Fibroblast of lung (primary cell): Measurements from ENCODE around the gene WDR35. TPM values are rescaled to one million over a fixed set of nuclear protein-coding genes. Genes with fewer than 3 reads are reported as not detected.

ENCODE experiments used
- DNase-seq, 2 donors: peaks; one replicate each; pipeline versions ENCODE4 v3.0.0 to v3.0.0-alpha.2; 2010; ENCODE audit warnings: low read depth in 2 of 2
- H2AFZ ChIP-seq: 2 replicates; pipeline ENCODE4 v1.5.1; 2012; ENCODE audit warnings: low read length, control low read depth, inconsistent platforms
- H3K27ac ChIP-seq: 2 replicates; pipeline ENCODE4 v1.5.1; 2011; ENCODE audit warnings: low read length, control low read depth; ENCODE audit not compliant: insufficient read depth
- H3K27me3 ChIP-seq: 2 replicates; pipeline ENCODE4 v1.5.1; 2011; ENCODE audit warnings: mild to moderate bottlenecking, low read length; ENCODE audit not compliant: control insufficient read depth, insufficient read depth
- H3K36me3 ChIP-seq: 2 replicates; pipeline ENCODE4 v1.5.1; 2011; ENCODE audit warnings: low read length; ENCODE audit not compliant: control insufficient read depth, insufficient read depth
- H3K4me1 ChIP-seq: 2 replicates; pipeline ENCODE4 v1.5.1; 2011; ENCODE audit warnings: low read length; ENCODE audit not compliant: control insufficient read depth, insufficient read depth; ENCODE audit errors: extremely low read depth
- H3K4me2 ChIP-seq: 2 replicates; pipeline ENCODE4 v1.5.1; 2011; ENCODE audit warnings: low read length, control low read depth; ENCODE audit not compliant: insufficient read depth; ENCODE audit errors: extremely low read depth
- H3K4me3 ChIP-seq, 4 experiments: fragments of 200-600 bp in 1 of 4; sonication (generic) in 1 of 4; replicated peaks in 1 of 4; 2 replicates each; pipeline ENCODE4 v1.5.1; 2011 to 2016; ENCODE audit warnings: low read length in 4 of 4, low read depth in 3 of 4, mild to moderate bottlenecking in 3 of 4, control low read depth in 2 of 4, inconsistent platforms in 1 of 4, mixed read lengths in 1 of 4; ENCODE audit not compliant: insufficient read depth in 1 of 4; ENCODE audit errors: control extremely low read depth in 1 of 4
- H3K79me2 ChIP-seq: 2 replicates; pipeline ENCODE4 v1.5.1; 2012; ENCODE audit warnings: mild to moderate bottlenecking, low read length, inconsistent platforms; ENCODE audit not compliant: control insufficient read depth, insufficient read depth
- H3K9ac ChIP-seq: 2 replicates; pipeline ENCODE4 v1.5.1; 2011; ENCODE audit warnings: mild to moderate bottlenecking, low read length, control low read depth; ENCODE audit not compliant: insufficient read depth
- H3K9me3 ChIP-seq: 2 replicates; pipeline ENCODE4 v1.5.1; 2012; ENCODE audit warnings: low read depth, low read length; ENCODE audit not compliant: control insufficient read depth, insufficient read depth
- H4K20me1 ChIP-seq: 2 replicates; pipeline ENCODE4 v1.5.1; 2011; ENCODE audit warnings: low read length; ENCODE audit not compliant: control insufficient read depth, insufficient read depth; ENCODE audit errors: extremely low read depth
- CTCF ChIP-seq, 2 donors: IDR thresholded peaks in 1 of 2; conservative IDR thresholded peaks in 1 of 2; 1 replicate in 1 of 2; 2 replicates in 1 of 2; pipeline ENCODE4 v1.5.1; 2011 to 2012; ENCODE audit warnings: low read length in 2 of 2, control low read depth in 1 of 2, inconsistent platforms in 1 of 2, low read depth in 1 of 2, mild to moderate bottlenecking in 1 of 2
- EZH2 ChIP-seq: IDR thresholded peaks from 2 replicates; pipeline ENCODE4 v1.5.1; 2012; ENCODE audit warnings: low read length, control low read depth, mild to moderate bottlenecking; ENCODE audit errors: missing control alignments
- polyA plus RNA-seq, 2 donors: library from polyadenylated mRNA; depleted of rRNA in 1 of 2; stranded (reverse) in 1 of 2; unstranded in 1 of 2; fragments of >200 nt; gene quantifications; 2 replicates each; pipeline ENCODE4 v1.2.1, GENCODE V29; 2011 to 2012; ENCODE audit warnings: missing spikeins in 1 of 2
- total RNA-seq: library from RNA; depleted of rRNA; stranded (reverse); fragments of >200 nt; gene quantifications from 2 replicates; pipeline ENCODE4 v1.2.1, GENCODE V29; 2014

WDR35 gene
- total and polyA plus RNA-seq, 2 donors (not counting 1 experiment from before 2014, with no cell fraction given): 8.3 to 11.6 TPM

DNA sequence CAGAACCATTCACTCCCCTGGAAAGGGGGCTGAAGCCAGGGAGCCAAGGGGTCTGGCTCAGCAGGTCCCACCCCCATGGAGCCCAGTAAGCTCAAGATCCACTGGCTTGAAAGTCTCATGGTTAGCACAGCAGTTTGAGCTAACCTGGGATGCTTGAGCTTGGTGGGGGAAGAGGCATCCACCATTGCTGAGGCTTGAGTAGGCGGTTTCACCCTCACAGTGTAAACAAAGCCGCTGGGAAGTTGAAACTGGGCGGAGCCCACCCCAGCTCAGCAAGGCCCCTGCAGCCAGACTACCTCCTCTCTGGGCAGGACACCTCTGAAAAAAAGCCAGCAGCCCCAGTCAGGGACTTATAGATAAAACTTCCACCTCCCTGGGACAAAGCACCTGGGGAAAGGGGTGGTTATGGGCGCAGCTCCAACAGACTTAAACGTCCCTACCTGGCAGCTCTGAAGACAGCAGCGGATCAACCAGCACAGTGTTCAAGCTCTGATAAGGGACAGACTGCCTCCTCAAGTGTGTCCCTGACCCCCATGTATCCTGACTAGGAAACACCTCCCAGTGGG lies 73.4 kb downstream of the WDR35 start:
- no peaks in the 10 kb centered on the region for H3K27me3 ChIP-seq

DNA sequence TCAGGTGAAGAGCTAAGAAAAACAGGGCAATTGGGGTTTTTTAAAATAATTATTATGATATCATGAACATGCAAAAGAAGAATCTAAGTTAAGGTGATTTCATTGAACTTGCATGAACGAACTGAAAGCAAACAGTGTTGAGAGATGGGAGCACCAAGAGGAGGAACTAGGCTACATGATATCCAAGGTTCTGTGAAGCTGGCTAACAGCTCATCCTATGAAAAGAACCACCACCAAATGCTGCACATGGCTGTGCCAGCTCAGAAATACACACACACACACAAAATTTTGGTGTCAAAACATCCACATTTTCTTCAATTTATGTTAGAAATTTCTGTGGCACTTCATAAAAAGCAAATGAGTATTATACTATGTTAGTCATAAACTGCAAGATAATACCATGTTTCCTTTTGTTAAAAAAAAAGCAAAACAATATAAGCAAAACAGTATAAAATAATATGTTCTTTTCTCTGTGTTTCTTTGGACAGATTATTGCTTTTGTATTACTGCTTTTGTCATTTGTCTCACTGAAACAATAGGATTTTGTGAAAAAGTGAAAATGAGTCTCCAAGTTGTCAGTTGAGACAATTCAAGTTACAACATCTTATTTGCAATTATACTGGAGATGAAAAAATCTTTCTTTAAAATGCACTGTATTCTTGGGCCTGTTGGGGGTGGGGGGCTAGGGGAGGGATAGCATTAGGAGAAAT lies 75.5 kb downstream of the WDR35 start:
- Histone ChIP-seq H3K27me3 (no peaks in the 10 kb centered on the region), H3K36me3 (no peaks in the 10 kb centered on the region), H3K4me2 (no peak overlapping the region), H3K27ac (no peak overlapping the region), H3K79me2 (no peaks in the 10 kb centered on the region), H3K9me3 (no peaks in the 10 kb centered on the region), H4K20me1 (no peaks in the 10 kb centered on the region), H3K9ac (no peak overlapping the region), H2AFZ (no peak overlapping the region), H3K4me3 (no peak overlapping the region), H3K4me1 (peaks cover 2% of the 10 kb centered on the region)
- no peak for TF ChIP-seq EZH2
- TF ChIP-seq CTCF (conservative IDR thresholded peaks at IDR 0.05 in 1 of 2, IDR thresholded peaks at IDR 0.05 in 1 of 2; ENCODE audit: low read depth in 1 of 2, low read length in 2 of 2): no peak
- DNase-seq: no peak

More for the DNA sequence above, 73.4 kb downstream of the WDR35 start:
- H4K20me1 ChIP-seq: no peaks in the 10 kb centered on the region
- no peaks in the 10 kb centered on the region for H3K36me3 ChIP-seq
- H3K9me3 ChIP-seq: no peaks in the 10 kb centered on the region
- no peak overlapping the region for H3K27ac ChIP-seq
- H3K9ac ChIP-seq: no peak overlapping the region
- no peak overlapping the region for H3K4me2 ChIP-seq
- no peak for TF ChIP-seq EZH2
- no peak for TF ChIP-seq CTCF (conservative IDR thresholded peaks at IDR 0.05 in 1 of 2, IDR thresholded peaks at IDR 0.05 in 1 of 2; ENCODE audit: low read depth in 1 of 2, low read length in 2 of 2)
- H2AFZ ChIP-seq: no peak overlapping the region
- no peak for DNase-seq
- no peaks in the 10 kb centered on the region for H3K79me2 ChIP-seq
- no peaks in the 10 kb centered on the region for H3K4me1 ChIP-seq
- H3K4me3 ChIP-seq: no peak overlapping the region

- H3K4me2 ChIP-seq: no peak overlapping the region
- H3K27me3 ChIP-seq: no peaks in the 10 kb centered on the region
- peaks cover 2% of the 10 kb centered on the region for H3K4me1 ChIP-seq
- H3K9ac ChIP-seq: no peak overlapping the region
- H3K36me3 ChIP-seq: no peaks in the 10 kb centered on the region
- TF ChIP-seq EZH2: no peak
- no peak for TF ChIP-seq CTCF (conservative IDR thresholded peaks at IDR 0.05 in 1 of 2, IDR thresholded peaks at IDR 0.05 in 1 of 2; ENCODE audit: low read depth in 1 of 2, low read length in 2 of 2)
- H3K4me3 ChIP-seq: no peak overlapping the region
- no peak overlapping the region for H3K27ac ChIP-seq
- no peaks in the 10 kb centered on the region for H4K20me1 ChIP-seq
- DNase-seq: peak; percentile 91 to 97
- H3K9me3 ChIP-seq: no peaks in the 10 kb centered on the region
- H3K79me2 ChIP-seq: no peaks in the 10 kb centered on the region
- H2AFZ ChIP-seq: no peak overlapping the region
Measured at GRCh38 chr2:19911808-19912509, 77.9 kb downstream of the WDR35 start.
